HL-60/S4 (cell line): ENCODE results near the gene CYP2A13.
"Not testable (repeated sequence)": the region's sequence is repeated elsewhere in the genome, so short reads cannot be mapped to it uniquely, and the experiment has no call there.

ENCODE experiments used
- in situ Hi-C: fragments of 300-500 bp; cut with MboI; formaldehyde crosslinking; loops from 2 replicates; pipeline ENCODE4 v1.14.3; 2022; ENCODE audit warnings: low sequenced_read_pairs

The CYP2A13 gene

DNA sequence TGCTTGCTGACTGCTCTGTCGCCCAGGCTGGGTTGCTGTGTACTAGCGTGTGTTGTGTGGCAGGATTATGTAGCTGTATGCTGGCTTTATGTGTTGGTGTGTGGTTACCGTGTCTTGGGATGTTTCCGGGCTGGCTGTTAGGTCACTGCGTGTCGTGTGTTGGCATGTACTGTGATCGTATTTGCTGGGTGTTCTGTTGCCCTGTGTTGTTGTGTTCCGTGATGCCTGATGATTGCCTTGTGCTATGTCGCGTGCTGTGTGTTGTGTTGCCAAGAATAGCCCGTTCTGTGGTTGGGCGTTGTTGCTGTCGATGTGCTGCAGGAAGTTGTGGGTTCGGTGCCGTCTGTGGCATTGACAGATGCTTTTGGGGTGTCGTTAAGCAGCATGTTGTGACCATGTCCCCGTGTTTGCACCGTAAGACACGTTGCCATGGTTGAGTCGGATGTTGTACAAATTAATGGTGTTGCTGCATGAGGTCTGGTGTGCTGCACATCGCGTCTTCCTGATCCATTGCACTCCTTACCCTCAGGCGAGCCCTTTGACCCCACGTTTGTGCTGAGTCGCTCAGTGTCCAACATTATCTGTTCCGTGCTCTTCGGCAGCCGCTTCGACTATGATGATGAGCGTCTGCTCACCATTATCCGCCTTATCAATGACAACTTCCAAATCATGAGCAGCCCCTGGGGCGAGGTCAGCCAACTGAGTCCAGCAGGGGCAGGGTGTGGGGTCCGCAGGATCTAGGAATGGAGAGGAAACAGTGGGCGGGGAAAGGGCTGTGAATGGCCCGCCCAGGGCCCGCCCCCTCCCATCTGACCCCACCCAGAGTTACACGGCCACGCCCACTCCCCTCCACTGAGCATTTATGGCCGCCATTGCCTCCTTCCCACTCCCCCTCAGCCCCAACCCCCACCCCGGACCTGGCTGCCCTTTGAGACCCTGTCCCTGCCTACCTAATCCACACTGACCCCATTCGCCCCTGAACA, 33.0 kb downstream of the CYP2A13 start:
- in situ Hi-C loops = not testable (repeated sequence)

DNA sequence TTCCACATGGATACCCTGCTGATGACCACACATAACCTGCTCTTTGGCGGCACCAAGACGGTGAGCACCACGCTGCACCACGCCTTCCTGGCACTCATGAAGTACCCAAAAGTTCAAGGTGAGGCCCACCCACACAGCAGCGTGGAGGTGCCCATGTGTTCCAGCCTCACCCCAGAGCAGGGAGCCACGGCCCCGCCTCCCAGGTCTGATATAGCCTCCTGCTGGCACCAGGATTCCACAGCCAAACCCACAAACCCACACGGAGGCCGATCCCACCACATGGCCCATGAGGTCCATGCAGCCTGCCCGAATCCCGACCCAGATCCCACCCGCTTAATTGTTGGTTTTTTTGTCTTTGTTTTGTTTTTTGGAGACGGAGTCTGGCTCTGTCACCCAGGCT, 34.6 kb downstream of the CYP2A13 start:
- in situ Hi-C loops = not testable (repeated sequence)

DNA sequence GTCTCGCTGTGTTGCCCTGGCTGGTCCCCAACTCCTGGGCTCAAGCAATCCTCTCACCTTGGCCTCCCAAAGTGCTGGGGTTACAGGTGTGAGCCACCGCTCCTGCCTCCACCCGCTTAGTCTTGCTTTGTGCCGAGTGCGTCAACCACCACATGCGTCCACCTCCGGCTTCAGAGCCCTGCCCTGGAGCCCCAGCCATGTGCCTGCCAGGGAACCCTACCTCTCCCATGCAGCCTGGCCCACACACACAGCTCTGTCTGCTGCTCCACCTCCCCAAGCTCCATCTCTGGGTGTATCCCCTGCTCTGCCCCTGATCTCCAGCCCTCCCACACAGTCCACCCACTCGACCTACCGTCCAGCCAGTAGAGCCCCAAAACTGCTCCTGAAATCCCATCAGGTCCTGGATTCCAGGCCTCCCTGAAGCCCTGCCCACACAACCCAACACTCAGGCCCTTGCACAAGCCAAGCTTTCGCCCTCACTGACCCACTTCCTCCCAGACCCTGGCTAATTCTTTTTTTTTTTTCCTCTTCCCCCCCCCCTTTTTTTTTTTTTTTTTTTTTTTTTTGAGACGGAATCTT, 35.6 kb downstream of the CYP2A13 start:
- in situ Hi-C loops = no loop called here

DNA sequence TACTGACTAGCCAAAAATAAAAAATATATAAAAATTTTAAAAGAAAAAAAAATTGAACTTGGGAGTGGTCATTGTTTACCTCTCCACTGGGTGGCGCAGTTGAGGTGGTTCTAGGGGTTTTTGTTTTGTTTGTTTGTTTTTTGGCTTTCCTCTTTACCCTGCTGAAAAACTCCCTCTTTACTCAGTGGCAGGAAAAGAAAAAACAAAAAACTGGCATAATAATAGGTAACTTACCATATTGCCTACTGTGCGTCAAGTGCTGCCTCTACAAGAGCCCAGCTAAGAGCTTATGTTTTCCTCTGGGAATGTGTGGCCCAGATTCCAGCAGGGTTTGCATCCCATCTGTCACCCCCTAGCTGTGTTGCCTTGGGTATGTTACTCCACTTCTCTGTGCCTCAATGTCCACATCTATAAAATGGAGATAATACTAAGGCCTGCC, 38.5 kb downstream of the CYP2A13 start:
- in situ Hi-C loops = loop anchor here (25.0 kb wide), 2 partner anchors 314 to 589 kb away; no protein-coding TSS in a partner anchor

DNA sequence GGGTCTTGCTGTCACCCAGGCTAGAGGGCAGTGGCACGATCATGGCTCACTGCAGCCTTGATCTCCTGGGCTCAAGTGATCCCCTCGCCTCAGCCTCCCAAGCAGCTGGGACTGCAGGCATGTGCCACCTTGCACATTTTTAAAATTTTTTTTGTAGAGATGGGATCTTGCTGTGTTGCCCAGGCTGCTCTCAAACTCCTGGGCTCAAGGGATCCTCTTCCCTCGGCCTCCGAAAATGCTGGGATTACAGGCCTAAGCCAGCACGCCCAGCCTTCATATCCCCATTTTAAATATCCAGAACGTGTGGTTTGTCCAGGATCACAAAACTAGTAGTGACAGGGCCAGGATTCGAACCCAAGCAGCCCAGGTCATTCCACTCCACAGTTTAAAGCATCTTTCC, 39.1 kb downstream of the CYP2A13 start:
- in situ Hi-C loops = loop anchor here (25.0 kb wide), 2 partner anchors 315 to 590 kb away; no protein-coding TSS in a partner anchor

DNA sequence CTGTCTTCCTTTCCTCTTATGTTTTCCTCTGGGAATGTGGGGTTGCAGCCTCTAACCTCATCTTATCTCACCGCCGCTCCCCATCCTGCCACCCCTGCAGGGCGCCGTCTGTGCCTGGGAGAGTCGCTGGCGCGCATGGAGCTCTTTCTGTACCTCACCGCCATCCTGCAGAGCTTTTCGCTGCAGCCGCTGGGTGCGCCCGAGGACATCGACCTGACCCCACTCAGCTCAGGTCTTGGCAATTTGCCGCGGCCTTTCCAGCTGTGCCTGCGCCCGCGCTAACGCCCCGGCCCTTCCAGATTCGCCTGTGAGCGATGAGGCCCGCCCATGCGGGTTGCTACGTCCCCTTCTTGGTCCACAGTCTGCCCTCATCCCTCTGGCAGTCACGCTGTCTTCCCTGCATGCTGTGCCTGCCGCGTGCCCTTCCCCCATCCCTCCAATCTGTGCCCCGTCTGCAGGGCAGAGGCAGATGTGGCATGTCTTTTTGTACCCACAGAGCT, 39.6 kb downstream of the CYP2A13 start:
- in situ Hi-C loops = loop anchor here (25.0 kb wide), 2 partner anchors 316 to 591 kb away; no protein-coding TSS in a partner anchor

DNA sequence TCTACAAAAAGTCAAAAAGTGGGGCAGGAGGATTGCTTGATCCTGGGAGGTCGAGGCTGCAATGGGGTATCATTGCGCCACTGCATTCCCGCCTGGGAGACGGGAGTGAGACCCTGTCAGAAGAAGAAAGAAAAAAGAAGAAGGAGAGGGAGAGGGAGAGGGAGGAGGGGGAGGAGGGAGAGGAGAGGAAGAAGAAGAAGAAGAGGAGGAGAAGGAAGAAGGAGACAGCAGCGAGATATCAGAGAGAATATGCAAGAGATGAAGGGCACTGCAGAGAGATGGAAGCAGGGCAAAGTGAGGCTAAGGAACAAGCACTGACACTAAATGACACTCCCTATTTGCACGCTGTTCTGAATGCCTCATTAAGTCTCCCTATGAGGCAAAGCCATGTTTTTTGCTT, 40.4 kb downstream of the CYP2A13 start:
- in situ Hi-C loops = loop anchor here (25.0 kb wide), 2 partner anchors 316 to 591 kb away; no protein-coding TSS in a partner anchor

DNA sequence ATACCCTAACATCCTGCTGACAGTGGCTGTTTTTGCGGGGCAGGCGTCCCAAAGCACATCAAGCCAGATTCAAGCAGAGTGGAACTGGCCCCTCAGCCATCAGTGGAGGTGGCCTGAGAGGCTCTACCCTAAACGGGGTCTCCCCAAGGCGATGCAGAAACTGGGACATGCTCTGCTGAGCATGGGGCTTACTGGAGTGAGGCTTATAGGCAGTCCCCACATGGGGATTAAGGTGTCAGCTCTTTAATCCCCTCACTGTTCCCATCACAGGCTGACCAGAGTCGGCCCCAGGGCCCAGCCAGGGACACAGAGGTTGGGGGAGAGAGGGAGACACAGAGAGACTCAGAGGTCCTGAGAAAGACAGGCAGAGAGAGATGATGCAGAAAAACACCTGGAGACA, 42.9 kb downstream of the CYP2A13 start:
- in situ Hi-C loops = loop anchor here (25.0 kb wide), 2 partner anchors 319 to 594 kb away; no protein-coding TSS in a partner anchor

DNA sequence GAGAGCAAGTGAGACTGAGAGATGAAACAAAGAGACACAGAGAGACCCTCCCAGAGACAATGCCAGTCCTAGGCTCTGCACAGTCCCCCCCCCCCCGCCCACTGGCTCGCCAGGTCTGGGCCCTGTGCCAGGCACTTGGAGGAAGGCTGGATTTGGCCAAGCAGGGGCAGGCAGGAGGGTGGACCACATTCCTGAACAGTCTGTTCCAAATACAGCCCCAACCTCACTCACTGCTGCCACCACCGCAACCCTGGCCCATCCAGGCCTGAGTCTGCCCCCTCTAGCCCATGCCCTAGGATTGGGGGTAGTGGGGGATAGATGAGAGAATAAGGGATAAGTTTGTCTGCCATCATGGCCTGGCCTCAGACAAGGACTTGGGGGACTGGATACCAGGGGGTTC, 45.0 kb downstream of the CYP2A13 start:
- in situ Hi-C loops = loop anchor here (25.0 kb wide), 2 partner anchors 321 to 596 kb away; no protein-coding TSS in a partner anchor

DNA sequence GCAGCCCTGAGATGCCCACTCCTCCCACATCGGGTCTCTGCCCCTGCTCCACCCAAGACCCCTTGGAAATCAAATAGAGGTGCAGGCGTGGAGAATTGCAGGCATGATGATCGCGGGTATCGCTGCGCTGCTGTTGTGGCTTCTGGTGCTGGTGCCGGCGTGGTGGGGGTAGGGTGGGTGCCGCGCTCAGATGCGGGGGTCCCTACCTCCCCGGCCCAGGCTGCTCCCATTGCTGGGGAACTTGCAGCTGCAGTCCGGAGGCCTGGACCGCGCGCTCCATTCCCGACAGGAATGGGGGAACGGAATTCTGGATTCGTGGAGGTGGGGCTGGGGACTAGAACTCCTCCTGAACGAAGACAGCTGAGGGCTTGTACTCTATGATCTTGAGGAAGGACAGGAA, 46.4 kb downstream of the CYP2A13 start:
- in situ Hi-C loops = loop anchor here (25.0 kb wide), 2 partner anchors 322 to 597 kb away; no protein-coding TSS in a partner anchor

DNA sequence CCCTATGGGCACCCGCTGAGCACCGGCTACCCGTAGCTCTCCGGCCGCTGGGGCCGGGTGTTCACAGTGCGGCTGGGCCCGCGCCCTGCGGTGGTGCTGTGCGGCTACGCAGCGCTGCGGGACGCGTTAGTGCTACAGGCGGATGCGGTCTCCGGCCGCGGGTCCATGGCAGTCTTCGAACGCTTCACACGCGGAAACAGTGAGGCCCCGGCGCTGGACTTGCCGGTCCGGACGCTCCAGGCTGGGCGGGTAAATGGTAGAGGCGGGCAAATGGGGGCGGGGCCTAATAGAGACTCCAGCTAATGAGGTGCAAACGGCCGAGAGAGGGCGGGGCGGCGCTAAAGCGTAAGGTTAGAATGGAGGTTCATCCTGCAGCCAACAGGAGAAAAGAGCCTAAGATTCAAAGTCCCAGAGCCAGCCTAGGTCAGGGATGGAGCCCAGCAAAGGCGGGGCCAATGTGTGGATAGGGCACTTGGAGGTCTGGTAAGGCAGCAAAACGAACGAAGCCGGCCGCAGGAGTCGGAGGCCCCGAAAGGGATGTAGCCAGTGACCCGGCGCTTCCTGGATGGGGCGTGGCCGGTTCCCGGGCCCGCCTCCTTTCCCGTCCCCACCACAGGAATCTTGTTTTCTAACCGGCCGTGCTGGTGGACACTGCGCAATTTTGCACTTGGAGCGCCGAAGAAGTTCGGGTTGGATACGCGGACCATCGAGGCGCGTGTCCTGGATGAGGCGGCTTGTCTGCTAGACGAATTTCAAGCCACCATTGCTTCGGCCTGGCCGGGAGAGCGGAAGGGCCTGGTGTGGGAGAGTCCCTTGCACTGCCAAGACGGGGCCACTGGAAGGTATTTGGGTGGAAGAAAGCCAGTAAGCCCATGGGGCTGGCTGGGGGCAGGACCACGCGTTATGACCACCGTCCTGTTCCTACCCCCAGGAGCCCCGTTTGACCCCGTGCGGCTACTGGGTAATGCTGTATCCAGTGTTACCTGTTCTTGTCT, 47.4 kb downstream of the CYP2A13 start:
- in situ Hi-C loops = loop anchor here (25.0 kb wide), 2 partner anchors 323 to 598 kb away; no protein-coding TSS in a partner anchor

DNA sequence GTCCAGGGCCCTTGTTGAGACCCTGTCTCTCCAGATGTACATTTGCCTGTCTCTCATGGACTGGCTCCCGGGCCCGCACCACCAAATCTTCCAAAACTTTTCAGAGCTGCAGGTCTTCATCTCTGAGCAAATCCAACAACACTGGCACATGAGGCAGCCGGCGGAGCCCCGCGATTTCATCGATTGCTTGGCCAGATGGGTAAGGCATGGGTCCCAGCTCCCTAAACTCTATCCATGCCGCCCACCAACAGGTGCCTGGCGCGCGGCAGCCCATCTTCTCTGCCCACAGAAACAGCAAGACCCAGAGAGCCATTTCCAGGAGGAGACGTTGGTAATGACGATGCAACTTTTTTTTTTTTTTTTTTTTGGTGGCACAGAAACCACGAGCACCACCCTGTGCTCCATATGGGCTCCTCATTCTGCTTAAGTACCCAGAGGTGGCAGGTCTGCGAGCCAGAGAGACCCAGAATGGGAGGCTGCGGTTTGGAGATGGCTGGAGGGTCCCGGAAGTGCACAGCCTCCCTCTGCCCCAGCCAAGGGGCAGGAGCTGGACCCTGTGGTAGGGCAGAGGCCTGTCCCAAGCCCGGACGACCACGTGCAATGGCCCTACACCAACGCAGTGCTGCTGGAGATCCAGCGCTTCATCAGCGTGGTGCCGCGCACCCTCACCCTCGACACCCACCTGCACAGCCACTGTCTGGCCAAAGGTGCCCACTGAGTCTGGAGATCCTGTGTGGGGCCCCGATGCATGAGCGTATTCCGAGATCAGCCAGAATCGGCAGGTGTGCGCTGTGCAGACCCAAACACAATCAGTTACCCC, 48.6 kb downstream of the CYP2A13 start:
- in situ Hi-C loops = loop anchor here (25.0 kb wide), 2 partner anchors 325 to 600 kb away; no protein-coding TSS in a partner anchor

DNA sequence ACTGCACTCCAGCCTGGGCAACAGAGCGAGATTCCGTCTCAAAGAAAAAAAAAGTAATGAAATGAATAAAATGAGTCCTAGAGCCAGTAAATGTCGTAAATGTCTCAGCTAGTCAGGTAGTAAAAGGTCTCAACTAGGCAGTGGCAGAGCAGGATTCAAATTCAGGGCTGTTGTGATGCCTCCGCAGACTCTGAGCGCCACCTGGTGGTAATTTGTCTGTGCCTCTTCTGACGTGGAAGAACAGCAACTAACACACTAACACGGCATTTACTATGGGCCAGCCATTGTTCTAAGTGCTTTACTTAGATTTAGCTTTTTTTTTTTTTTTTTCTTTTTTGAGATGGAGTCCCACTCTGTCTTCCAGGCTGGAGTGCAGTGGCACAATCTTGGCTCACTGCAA, 56.2 kb downstream of the CYP2A13 start:
- in situ Hi-C loops = loop anchor here (25.0 kb wide), 2 partner anchors 332 to 607 kb away; no protein-coding TSS in a partner anchor
